ENCODE measurements around the gene CGB5.
A peak's percentile ranks its signal among the peaks of the same experiment; 100 is the strongest.
"Not testable (repeated sequence)": the region's sequence is repeated elsewhere in the genome, so short reads cannot be mapped to it uniquely, and the experiment has no call there.

CGB5 gene

DNA sequence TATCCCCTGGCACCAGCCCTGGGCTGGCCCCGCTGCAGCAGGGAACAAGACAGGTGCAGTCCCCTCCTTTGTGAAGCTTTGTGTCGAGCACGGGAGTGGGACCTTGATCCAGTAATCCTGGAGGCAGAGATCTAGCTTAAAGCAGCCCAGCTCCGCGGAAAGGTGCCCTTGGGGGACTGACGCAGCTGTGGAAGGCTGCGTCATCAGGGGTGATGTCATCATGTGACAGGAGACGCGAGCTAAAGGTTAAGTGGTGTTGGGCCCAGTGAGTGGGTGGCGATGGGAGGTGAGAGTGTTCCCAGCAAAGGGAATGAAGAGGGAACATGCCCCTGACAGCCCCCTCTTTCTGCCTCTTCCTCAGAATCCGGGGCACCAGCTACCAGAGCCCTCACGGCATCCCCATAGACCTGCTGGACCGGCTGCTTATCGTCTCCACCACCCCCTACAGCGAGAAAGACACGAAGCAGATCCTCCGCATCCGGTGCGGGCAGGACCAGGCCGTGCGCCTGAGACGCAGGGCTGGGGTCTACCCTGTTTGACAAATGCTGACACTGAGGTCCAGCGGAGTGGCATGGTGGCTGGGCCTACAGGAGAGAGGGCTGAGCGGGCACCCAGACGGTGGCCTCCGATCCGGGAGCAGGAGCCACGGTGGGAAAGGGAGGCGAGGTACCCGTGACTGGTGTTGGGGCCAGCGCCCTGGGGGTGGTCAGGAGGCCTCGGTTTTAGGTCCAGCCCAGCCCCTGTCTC is 29.4 kb upstream of the CGB5 start:
- no peaks in the 10 kb centered on the region for H3K4me1 ChIP-seq (ENCODE audit: control insufficient read depth, insufficient read depth, low read length, poor library complexity, severe bottlenecking)
- no peak overlapping the region for H3K4me3 ChIP-seq (ENCODE audit: extremely low read depth, insufficient read depth, low read length, poor library complexity, severe bottlenecking)
- H3K36me3 ChIP-seq (ENCODE audit: control insufficient read depth, insufficient read depth, low read length) = peaks cover 55% of the 10 kb centered on the region
- 95 to 96% methylated on average over 29 to 30 of the region's 32 CpGs for WGBS, 2 experiments (ENCODE audit: insufficient coverage in 2 of 2)
- H3K9me3 ChIP-seq (ENCODE audit: control insufficient read depth, low read length) = no peaks in the 10 kb centered on the region
- no peak overlapping the region for H3K27ac ChIP-seq (ENCODE audit: low read depth, low read length, severe bottlenecking)

DNA sequence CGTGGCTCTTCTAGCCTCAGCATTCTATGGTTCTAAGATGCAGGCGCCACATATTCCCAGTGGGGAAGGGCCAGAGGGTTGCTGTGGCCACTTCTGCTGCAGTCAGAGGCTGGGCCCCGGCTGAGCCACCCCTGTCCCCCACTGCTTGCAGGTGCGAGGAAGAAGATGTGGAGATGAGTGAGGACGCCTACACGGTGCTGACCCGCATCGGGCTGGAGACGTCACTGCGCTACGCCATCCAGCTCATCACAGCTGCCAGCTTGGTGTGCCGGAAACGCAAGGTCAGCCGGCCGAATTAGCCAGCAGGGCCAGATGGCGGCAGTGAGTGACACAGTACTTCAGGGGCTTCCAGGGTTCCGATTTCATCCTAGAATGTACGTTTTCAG is 28.8 kb upstream of the CGB5 start:
- H3K9me3 ChIP-seq (ENCODE audit: control insufficient read depth, low read length) = no peaks in the 10 kb centered on the region
- no peak overlapping the region for H3K27ac ChIP-seq (ENCODE audit: low read depth, low read length, severe bottlenecking)
- H3K4me1 ChIP-seq (ENCODE audit: control insufficient read depth, insufficient read depth, low read length, poor library complexity, severe bottlenecking) = no peaks in the 10 kb centered on the region
- H3K36me3 ChIP-seq (ENCODE audit: control insufficient read depth, insufficient read depth, low read length) = peaks cover 51% of the 10 kb centered on the region
- no peak overlapping the region for H3K4me3 ChIP-seq (ENCODE audit: extremely low read depth, insufficient read depth, low read length, poor library complexity, severe bottlenecking)
- 92 to 95% methylated on average over 17 to 18 of the region's 18 CpGs for WGBS, 2 experiments (ENCODE audit: insufficient coverage in 2 of 2)

DNA sequence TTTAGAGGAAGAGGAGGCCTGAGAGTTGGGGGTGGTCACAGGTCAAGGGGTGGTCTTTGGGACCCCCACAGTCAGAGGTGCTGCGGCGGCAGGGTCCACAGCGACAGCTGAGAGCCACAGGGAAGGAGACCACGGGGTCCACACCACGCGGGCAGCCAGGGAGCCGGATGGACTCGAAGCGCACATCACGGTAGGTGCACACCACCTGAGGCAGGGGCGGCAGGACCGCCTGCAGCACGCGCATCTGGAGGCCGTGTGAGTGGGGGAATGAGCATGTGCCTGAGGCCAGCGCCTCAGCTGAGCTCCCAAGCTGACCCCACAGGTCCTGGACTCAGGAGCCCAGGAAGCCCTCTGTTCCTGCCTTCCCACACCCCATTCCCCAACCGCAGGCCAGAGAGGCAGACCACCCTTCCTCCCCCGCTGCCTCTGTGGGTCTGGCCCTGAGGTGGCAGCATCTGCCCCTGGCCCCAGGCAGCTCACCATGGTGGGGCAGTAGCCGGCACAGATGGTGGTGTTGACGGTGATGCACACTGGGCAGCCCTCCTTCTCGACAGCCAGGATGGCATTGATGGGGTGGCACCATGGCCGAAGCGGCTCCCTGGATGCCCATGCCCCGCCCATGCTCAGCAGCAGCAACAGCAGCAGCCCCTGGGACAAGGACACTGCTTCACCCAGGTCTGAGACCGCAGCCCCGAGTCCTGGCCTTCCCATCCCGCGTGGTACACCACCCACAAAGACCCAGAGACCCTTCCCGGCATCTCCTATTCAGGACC is 27.4 kb upstream of the CGB5 start:
- H3K9me3 ChIP-seq (ENCODE audit: control insufficient read depth, low read length) = no peaks in the 10 kb centered on the region
- no peak overlapping the region for H3K4me3 ChIP-seq (ENCODE audit: extremely low read depth, insufficient read depth, low read length, poor library complexity, severe bottlenecking)
- 95 to 98% methylated on average over 16 to 17 of the region's 29 CpGs for WGBS, 2 experiments (ENCODE audit: insufficient coverage in 2 of 2)
- peaks cover 3% of the 10 kb centered on the region for H3K4me1 ChIP-seq (ENCODE audit: control insufficient read depth, insufficient read depth, low read length, poor library complexity, severe bottlenecking)
- H3K27ac ChIP-seq (ENCODE audit: low read depth, low read length, severe bottlenecking) = no peak overlapping the region
- H3K36me3 ChIP-seq (ENCODE audit: control insufficient read depth, insufficient read depth, low read length) = peaks cover 37% of the 10 kb centered on the region

DNA sequence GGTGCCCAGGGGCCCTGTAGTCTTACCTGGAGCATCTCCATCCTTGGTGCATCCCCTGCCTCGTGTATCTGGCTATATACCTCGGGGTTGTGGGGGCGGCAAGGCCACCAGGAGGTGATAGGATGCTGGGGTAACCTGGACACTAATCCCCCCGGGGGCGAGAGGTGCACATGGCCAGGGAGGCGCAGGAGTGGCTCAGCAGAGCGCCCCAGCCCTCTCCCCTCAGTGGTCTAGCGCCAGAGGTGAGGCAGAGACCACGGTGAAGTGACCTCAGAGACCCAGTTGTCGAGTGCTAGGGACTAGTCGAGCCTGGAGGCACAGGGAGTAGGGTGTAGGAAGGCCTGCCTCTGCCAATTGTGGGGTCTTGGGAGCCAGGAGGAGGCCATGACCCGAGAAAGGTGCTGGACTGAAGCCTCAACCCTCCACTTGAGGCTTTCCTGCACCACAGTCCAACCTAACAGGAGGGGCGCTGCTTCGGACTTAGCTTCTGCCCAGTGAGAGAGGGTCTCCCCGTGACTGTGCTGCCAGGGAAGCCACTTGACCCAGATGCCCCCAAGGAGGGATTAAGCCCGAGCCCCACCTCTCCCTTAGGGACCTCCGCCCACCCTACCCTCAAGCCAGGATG is 26.5 kb upstream of the CGB5 start, which contains the start of gene LHB:
Gene LHB, minus strand, starts transcription at position 51 of the 625 bp plus-strand sequence. Its CDS starts 10 bp downstream, at position 41.
- Histone ChIP-seq H3K27ac (ENCODE audit: low read depth, low read length, severe bottlenecking) (no peak within 1 kb of the TSS), H3K36me3 (ENCODE audit: control insufficient read depth, insufficient read depth, low read length) (peaks cover 32% of the 10 kb centered on the region), H3K4me1 (ENCODE audit: control insufficient read depth, insufficient read depth, low read length, poor library complexity, severe bottlenecking) (peaks cover 5% of the 10 kb centered on the region), H3K4me3 (ENCODE audit: extremely low read depth, insufficient read depth, low read length, poor library complexity, severe bottlenecking) (peak within 1 kb of the TSS; percentile 26), H3K9me3 (ENCODE audit: control insufficient read depth, low read length) (no peaks in the 10 kb centered on the region)
- 73 to 78% methylated on average over 12 of the region's 17 CpGs for WGBS, 2 experiments (ENCODE audit: insufficient coverage in 2 of 2)

DNA sequence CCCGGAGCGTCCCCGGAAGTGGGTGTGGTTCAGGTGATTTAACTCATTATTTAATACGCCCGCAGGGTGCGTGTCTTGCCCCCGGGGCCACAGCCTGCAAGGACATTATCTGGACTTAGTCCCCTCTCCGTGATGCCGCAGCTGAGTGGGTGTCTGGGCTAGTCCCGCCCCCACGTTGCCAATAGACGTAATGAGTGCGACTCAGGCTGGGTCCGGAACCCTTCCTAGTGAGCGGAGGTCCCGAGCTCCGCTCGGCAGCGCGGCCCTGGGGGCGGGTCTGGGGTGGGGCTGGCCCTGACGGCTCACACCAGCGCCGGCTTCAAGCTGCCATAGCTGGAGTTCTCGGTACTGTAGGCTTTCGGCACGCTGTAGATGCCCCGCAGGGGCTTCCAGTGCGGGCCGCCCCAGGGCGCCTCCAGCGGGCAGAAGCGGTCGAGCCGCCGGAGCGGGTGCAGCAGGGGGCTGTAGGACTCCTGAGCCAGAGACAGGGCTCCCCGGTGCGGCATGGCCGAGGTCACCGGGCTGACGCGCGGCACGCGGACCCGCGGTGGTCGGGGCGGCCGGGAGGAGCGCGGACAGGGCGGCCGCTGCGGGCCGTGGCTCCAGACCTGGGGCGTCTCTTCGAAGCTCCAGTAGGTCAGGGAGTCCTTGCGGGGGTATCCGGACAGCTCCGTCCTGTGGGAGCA is 25.8 kb upstream of the CGB5 start:
- H3K4me1 ChIP-seq (ENCODE audit: control insufficient read depth, insufficient read depth, low read length, poor library complexity, severe bottlenecking) = peaks cover 5% of the 10 kb centered on the region
- no peaks in the 10 kb centered on the region for H3K9me3 ChIP-seq (ENCODE audit: control insufficient read depth, low read length)
- WGBS, 2 experiments (ENCODE audit: insufficient coverage in 2 of 2) = 5 to 9% methylated on average over 49 to 59 of the region's 62 CpGs
- no peak overlapping the region for H3K27ac ChIP-seq (ENCODE audit: low read depth, low read length, severe bottlenecking)
- H3K36me3 ChIP-seq (ENCODE audit: control insufficient read depth, insufficient read depth, low read length) = peaks cover 25% of the 10 kb centered on the region
- H3K4me3 ChIP-seq (ENCODE audit: extremely low read depth, insufficient read depth, low read length, poor library complexity, severe bottlenecking) = peak overlapping the region; percentile 26

DNA sequence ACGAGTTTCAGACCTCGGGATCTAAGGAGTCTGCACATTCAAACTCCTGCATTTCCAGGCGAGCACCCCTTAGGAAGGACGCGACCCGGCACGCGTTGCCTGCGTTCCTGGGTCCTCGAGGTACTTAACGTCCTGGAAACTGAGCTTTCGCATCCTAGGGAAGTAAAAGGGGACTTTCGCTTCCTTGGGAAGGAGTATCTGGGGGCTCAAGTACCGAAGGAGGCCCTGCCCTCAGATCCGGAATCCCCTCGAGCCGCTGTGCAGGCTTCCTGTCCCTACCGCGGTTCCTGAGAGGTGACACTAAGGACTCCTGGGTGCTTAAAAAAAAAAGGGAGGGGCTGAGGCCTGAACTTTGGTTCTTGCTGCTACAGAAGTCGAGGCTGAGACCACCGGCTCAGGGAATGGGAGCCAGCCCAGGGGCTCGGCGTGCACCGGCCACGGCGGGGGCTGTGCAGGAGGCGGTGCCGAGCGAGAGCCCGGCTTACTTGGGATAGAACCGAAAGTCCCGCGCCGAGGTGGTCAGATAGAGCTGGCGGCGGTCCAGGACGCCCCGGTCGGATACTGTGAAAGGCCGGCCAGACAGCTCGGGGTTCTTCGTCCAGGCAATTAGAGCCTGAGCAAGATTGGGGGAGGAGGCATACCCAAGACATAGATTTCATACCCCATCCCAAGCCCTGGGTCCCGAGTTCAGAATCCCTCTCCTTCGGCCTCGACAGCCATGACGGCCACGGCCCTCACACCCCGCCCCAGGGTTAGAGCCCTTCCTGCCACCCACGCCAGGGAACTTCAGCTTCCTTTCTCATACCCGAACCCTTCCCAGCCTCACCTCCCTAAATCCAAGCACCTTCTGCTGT is 25.0 kb upstream of the CGB5 start:
- not testable (repeated sequence) for H3K9me3 ChIP-seq (ENCODE audit: control insufficient read depth, low read length); H3K4me1 ChIP-seq (ENCODE audit: control insufficient read depth, insufficient read depth, low read length, poor library complexity, severe bottlenecking); H3K27ac ChIP-seq (ENCODE audit: low read depth, low read length, severe bottlenecking)
- Histone ChIP-seq H3K4me3 (ENCODE audit: extremely low read depth, insufficient read depth, low read length, poor library complexity, severe bottlenecking) (peak overlapping the region; percentile 26), H3K36me3 (ENCODE audit: control insufficient read depth, insufficient read depth, low read length) (peaks cover 21% of the 10 kb centered on the region)
- WGBS, 2 experiments (ENCODE audit: insufficient coverage in 2 of 2) = 53 to 62% methylated on average over 29 to 32 of the region's 50 CpGs

DNA sequence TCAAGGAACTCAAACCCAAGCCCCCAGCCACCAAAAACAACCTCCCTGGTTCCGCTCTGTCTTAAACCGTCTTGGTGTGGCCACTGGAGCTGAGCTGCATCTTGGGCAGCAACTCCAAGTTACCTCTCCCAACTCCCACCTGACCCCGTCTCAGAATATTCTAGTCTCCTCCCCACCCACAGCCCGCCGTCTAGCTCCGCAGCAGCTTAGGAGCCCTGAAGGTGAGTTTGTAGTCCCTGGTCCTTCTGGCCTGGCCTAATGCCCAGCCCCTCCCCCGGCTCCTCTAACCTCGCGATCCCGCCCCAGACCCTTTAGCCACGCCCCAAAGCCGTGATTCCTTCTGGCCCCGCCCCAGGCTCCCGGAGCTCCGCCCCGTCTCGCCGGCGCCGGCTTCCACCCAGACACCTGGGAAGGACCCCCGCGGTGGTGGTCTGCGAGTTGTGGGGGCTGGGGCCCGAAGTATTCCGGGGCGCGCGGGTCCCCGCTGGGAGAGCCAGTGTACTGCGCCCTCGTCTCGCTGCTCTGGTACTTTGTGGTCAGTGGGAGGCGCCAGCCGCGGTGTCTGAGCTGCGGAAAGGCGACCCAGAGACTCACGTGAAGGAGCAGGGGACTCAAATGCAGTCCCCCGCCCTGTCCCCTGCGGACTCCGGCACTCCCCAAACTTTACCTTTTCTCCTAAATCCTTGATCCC is 24.3 kb upstream of the CGB5 start:
- Histone ChIP-seq H3K4me3 (ENCODE audit: extremely low read depth, insufficient read depth, low read length, poor library complexity, severe bottlenecking) (no peak overlapping the region), H3K4me1 (ENCODE audit: control insufficient read depth, insufficient read depth, low read length, poor library complexity, severe bottlenecking) (peaks cover 5% of the 10 kb centered on the region), H3K27ac (ENCODE audit: low read depth, low read length, severe bottlenecking) (no peak overlapping the region), H3K9me3 (ENCODE audit: control insufficient read depth, low read length) (no peaks in the 10 kb centered on the region), H3K36me3 (ENCODE audit: control insufficient read depth, insufficient read depth, low read length) (peaks cover 15% of the 10 kb centered on the region)
- WGBS, 2 experiments (ENCODE audit: insufficient coverage in 2 of 2) = 77 to 78% methylated on average over 38 of the region's 41 CpGs

DNA sequence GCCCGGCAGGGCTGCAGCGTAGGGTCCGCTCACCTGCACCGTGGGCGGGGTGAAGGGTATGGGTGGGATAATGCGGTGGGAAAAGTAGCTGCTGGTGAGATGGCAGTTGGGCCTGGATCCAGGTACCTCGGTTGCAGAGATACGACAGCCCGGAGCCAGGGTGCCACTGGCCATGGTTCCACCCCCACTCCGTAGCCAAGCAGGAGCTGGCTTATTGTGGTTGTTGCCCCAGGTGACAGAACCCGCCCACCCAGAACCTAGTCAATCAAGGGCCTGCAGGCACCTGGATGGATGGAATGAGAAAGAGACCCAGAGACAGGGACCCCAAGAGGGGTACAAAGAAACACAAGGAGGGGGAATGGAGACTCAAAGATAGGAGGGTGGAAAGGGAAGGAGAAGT is 23.3 kb upstream of the CGB5 start:
- Histone ChIP-seq H3K27ac (ENCODE audit: low read depth, low read length, severe bottlenecking) (no peak overlapping the region), H3K4me1 (ENCODE audit: control insufficient read depth, insufficient read depth, low read length, poor library complexity, severe bottlenecking) (peaks cover 5% of the 10 kb centered on the region), H3K4me3 (ENCODE audit: extremely low read depth, insufficient read depth, low read length, poor library complexity, severe bottlenecking) (no peak overlapping the region), H3K36me3 (ENCODE audit: control insufficient read depth, insufficient read depth, low read length) (peaks cover 6% of the 10 kb centered on the region), H3K9me3 (ENCODE audit: control insufficient read depth, low read length) (no peaks in the 10 kb centered on the region)
- 88 to 93% methylated on average over 8 to 10 of the region's 11 CpGs for WGBS, 2 experiments (ENCODE audit: insufficient coverage in 2 of 2)

DNA sequence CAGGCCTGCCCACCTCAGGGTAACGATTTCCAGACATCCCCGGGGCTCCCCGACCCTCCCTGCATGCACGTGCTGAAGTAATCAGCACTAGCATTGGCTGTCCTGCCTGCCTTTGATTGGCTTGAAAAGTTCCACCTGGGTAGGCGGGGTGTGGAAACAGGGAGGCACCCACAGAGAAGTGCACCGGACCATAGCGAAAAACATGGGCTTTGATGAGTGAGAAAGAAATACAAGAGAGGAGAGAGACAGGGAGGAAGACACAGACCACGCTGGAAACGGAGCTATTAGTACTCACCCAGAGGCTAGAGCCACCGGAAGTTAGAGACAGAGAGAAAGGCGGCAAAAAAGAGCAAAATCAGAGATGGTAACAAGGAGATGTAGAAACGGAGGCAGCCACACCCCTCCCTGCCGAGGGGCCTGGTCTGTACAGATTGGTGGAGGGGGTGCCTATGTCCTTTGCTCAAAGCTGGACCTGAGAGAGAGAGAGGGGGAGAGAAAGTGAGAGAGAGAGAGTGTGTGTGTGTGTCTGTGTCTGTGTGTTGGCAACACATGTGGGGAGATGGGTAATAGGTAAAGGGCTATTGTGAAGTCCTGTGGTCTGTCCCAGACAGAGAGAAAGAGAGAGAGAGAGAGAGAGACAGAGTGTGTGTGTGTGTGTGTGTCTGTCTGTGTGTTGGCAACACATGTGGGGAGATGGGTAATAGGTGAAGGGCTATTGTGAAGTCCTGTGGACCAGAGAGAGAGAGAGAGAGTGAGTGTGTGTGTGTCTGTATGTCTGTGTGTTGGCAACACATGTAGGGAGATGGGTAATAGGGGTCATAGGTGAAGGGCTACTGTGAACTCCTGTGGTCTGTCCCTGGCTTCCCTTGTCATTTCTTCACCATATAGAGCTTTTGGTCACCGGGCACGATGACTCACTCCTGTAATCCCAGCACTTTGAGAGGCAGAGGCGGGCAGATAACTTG is 22.4 kb upstream of the CGB5 start:
- Histone ChIP-seq H3K36me3 (ENCODE audit: control insufficient read depth, insufficient read depth, low read length) (no peaks in the 10 kb centered on the region), H3K9me3 (ENCODE audit: control insufficient read depth, low read length) (no peaks in the 10 kb centered on the region), H3K4me1 (ENCODE audit: control insufficient read depth, insufficient read depth, low read length, poor library complexity, severe bottlenecking) (peaks cover 5% of the 10 kb centered on the region), H3K27ac (ENCODE audit: low read depth, low read length, severe bottlenecking) (no peak overlapping the region), H3K4me3 (ENCODE audit: extremely low read depth, insufficient read depth, low read length, poor library complexity, severe bottlenecking) (no peak overlapping the region)
- 66 to 75% methylated on average over 13 to 15 of the region's 16 CpGs for WGBS, 2 experiments (ENCODE audit: insufficient coverage in 2 of 2)

Measured in mesodermal cell (in vitro differentiated cells).